HG02840 (cell line): ENCODE results near the gene CYTH4.

ENCODE experiments used
- ATAC-seq: cut with Tn5 transposase; IDR thresholded peaks from one replicate; pipeline ENCODE4 v1.9.1; 2021; ENCODE audit warnings: mild to moderate bottlenecking, moderate library complexity, moderate number of reproducible peaks; ENCODE audit not compliant: unreplicated experiment, low FRiP score

Gene CYTH4

GRCh38 chr22:37306494-37306829 lies 24.2 kb downstream of the CYTH4 start:
- no peak for ATAC-seq

- no peak for ATAC-seq
These were observed 26.3 kb downstream of the CYTH4 start for GRCh38 chr22:37308385-37309200.

- ATAC-seq = no peak
These were observed 27.1 kb downstream of the CYTH4 start for GRCh38 chr22:37309211-37310074.

GRCh38 chr22:37310075-37310606 lies 27.8 kb downstream of the CYTH4 start:
- ATAC-seq = no peak

DNA sequence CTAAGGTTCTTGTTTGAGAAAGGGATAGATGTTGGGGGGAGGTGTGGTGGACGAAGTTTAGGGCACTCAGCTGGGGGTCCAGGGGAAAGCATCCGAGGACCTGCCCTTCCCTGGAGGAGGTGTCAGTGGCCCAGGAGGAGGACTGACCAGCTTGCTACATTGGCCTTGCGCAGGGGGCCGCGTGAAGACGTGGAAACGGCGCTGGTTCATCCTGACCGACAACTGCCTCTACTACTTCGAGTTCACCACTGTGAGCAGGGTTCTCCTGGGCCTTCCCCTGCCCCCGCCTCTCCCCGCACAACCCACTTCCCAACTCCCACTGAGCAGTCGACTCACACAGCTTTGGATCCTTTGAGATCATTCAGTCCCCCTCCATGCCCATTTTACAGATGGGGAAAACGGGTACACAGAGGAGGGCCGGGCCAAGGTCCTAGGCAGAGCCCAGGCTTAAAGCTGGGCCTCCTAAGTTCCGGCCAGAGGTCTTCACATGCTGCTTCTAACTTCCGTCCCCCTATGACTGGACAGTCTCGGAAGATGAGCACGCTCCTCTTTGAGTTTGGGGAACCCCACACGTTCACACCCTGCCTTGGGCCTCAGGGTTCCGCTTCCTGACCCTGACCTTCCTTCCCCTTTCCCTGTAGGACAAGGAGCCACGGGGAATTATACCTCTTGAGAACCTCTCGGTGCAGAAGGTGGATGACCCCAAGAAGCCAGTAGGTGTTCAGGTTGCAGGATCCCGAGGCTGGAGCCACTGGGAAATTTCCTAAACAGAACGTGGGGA lies 28.7 kb downstream of the CYTH4 start:
- no peak for ATAC-seq

GRCh38 chr22:37311761-37312312 lies 29.5 kb downstream of the CYTH4 start:
- no peak for ATAC-seq

DNA sequence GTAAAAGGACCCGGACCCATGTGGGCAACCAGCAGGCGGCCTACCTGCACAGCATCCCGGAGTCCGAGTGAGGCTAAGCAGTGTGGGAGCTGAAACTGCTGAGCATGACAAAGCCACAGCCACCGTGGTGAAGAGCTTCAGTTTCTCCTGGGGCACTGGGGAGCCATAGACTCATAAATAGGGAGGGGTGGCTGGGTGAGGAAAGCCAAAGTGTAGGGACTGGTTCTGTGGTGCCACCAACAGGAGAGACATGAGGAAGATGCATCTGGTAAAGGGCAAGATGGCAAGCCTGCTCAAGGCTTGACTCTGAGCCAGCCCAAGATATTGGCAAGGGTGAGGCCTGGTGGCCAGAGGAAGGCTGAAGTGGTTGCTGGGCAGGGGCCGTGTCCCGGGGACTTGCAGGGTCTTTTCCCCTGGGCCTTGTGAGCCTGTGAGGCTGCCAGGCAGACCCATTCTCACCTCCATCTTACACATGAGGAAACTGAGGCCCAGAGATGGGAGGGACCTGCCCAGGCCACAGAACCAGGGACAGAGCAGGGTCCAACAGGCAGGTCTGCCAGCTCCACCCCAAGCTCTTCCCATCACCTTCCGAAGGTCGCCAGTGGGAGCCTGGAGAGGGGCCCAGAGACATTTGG lies 30.4 kb downstream of the CYTH4 start:
- ATAC-seq = no peak

GRCh38 chr22:37313376-37314314 lies 31.3 kb downstream of the CYTH4 start:
- no peak for ATAC-seq

GRCh38 chr22:37314315-37315074 lies 32.2 kb downstream of the CYTH4 start:
- ATAC-seq = no peak

GRCh38 chr22:37316405-37316804 lies 34.1 kb downstream of the CYTH4 start:
- no peak for ATAC-seq

- ATAC-seq = no peak
These were observed 34.6 kb downstream of the CYTH4 start for GRCh38 chr22:37316875-37317371.

- no peak for ATAC-seq
These were observed 35.4 kb downstream of the CYTH4 start for GRCh38 chr22:37317698-37318210.

GRCh38 chr22:37318364-37319109 lies 36.2 kb downstream of the CYTH4 start:
- no peak for ATAC-seq

- no peak for ATAC-seq
These were observed 37.2 kb downstream of the CYTH4 start for GRCh38 chr22:37319469-37319868.

GRCh38 chr22:37320726-37321677 lies 38.7 kb downstream of the CYTH4 start:
- no peak for ATAC-seq
